Stimulated activated CD4-positive, alpha-beta T cell treated with anti-CD3 and anti-CD28 coated beads, Interleukin-15, amount 100 ng/mL, for 48 hours (primary cell): ENCODE measurements around the gene SEMA4D.
"Not testable (repeated sequence)": the region's sequence is repeated elsewhere in the genome, so short reads cannot be mapped to it uniquely, and the experiment has no call there.

ENCODE experiments used
- DNase-seq, 2 donors: peaks; one replicate each; pipeline ENCODE4 v3.0.0-alpha.2; 2020; ENCODE audit warnings: low read depth in 2 of 2

Gene SEMA4D

GRCh38 chr9:89482901-89483361 is 15.0 kb downstream of the SEMA4D start:
- no peak for DNase-seq

DNA sequence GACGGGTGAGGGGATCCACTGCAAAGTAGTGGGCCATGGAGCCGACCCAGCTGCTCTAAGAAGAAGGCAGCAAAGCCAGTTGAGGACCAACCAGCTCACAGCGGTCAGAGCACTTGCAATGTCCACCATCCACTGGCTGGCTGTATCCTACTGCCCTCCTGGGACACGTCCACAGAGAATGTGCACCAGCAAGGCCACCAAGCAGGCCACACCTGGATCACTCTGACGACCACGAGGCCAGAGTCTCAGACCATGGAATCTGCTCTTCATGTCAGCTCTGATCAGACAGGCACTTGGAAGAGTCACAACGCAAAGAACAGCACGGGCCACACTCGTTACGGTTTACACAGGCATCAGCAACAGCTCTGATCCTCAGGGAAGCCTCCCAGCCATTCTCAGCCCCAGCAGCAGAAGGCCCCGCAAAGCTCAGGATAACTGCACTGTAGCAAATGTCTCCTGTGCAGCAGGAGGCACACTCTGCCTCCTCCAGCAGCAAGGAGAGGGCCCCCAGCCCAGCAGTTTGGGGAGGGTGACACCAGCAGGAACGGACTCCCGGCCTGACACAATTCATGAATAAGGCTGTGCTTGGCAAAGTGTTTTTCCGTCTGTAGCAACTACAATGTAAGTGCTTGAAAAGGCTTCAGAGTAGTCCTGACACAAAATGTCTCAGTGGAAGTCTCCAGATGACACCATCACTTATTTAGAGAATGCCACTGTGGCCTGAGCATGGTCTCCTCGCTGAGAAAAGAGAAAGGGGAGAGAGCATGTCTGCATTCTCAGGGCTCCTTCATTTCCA is 15.7 kb downstream of the SEMA4D start:
- DNase-seq: no peak

DNA sequence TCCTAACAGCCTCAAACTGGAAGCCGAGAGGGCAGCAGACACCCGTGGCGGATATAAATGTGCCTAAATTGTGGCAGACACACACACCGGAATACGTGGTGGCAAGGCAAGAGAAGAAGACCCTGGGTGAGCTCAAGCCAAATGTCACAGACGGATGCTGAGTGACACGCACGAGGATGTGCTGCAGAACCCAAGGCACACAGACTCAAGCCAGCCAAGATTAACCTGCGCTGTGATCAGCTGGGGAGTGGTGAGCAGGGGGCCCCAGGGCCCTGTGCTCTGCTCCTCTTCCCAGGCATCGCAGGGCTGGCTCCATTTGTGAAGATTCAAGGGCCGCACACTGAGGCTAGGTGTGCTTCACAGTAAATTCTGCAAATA is 16.4 kb downstream of the SEMA4D start:
- no peak for DNase-seq

GRCh38 chr9:89480825-89481537 is 16.9 kb downstream of the SEMA4D start:
- DNase-seq: no peak

- DNase-seq: not testable (repeated sequence)
Measured at GRCh38 chr9:89480372-89480771, 17.5 kb downstream of the SEMA4D start.

DNA sequence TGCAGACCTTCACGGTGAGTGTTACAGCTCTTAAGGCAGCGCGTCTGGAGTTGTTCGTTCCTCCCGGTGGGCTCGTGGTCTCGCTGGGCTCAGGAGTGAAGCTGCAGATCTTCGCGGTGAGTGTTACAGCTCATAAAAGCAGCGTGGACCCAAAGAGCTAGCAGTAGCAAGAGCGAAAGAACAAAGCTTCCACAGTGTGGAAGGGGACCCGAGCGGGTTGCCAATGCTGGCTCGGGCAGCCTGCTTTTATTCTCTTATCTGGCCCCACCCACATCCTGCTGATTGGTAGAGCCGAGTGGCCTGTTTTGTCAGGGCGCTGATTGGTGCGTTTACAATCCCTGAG is 18.3 kb downstream of the SEMA4D start:
- not testable (repeated sequence) for DNase-seq

GRCh38 chr9:89478821-89479668 is 18.9 kb downstream of the SEMA4D start:
- DNase-seq: peak in 1 of 2 donors; percentile 51

DNA sequence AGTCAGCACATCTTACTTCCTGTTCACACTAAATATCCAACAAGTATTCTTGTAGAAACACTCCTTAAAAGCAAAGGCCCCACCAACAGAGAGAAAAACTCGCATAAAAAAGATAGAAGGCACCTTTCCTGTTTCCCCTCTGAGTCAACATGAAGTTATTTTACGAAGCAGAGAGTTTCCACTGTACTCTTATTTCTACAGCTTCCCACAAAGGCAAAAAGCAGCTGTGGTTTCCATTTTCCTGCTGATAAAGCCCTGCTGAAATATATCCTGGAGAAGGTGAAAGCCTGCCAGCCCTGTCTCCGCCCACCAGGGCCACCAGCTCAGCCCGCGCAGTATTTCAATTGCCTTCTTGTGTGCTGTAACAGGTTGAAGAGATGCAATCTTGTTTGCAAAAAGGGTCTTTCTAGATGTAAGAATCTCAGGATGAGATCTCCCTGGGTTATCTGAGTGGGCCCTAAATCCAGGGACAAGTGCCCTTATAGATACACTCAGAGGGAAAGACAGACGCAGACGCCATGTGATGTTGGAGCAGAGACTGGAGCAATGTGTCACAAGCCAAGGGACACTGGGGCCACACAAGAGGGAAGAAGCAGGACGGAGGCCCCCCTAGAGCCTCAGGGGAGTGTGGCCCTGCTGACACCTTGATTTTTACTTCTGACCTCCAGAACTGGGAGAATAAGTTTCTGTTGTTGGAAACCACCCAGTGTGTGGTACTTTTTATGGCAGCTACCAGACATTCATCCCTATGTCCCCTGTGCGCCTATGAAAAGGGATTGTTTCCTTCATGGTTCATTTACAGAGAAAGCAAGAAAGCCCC is 19.9 kb downstream of the SEMA4D start:
- DNase-seq: peak in 1 of 2 donors; percentile 54

- DNase-seq: peak in 1 of 2 donors; percentile 51
Measured at GRCh38 chr9:89477384-89477783, 20.5 kb downstream of the SEMA4D start.

DNA sequence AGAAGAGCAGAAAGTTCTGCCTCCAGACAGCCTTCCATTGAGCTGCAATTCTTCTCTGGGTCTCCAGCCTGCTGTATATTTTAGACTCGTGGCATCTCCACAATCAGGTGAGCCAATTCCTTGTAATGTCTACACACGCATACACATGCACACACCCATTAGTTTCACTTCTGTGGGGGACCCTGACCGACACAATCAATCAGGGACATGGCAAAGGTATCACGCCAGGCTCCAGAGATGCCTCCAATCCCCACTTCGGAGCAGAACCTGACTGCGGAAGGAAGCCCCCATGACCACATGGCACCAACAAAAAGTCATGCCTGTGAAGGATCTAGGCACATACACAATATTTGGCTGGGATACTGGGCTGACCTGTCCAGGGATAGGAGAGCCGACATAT is 21.4 kb downstream of the SEMA4D start:
- DNase-seq: no peak

- DNase-seq: no peak
Measured at GRCh38 chr9:89475891-89476440, 21.9 kb downstream of the SEMA4D start.

- DNase-seq: no peak
Measured at GRCh38 chr9:89474939-89475338, 23.0 kb downstream of the SEMA4D start.

- DNase-seq: no peak
Measured at GRCh38 chr9:89473762-89474469, 24.0 kb downstream of the SEMA4D start.

- not testable (repeated sequence) for DNase-seq
Measured at GRCh38 chr9:89471796-89472320, 26.1 kb downstream of the SEMA4D start.

GRCh38 chr9:89471390-89471789 is 26.5 kb downstream of the SEMA4D start:
- DNase-seq: no peak

GRCh38 chr9:89470224-89470839 is 27.6 kb downstream of the SEMA4D start:
- DNase-seq: no peak

DNA sequence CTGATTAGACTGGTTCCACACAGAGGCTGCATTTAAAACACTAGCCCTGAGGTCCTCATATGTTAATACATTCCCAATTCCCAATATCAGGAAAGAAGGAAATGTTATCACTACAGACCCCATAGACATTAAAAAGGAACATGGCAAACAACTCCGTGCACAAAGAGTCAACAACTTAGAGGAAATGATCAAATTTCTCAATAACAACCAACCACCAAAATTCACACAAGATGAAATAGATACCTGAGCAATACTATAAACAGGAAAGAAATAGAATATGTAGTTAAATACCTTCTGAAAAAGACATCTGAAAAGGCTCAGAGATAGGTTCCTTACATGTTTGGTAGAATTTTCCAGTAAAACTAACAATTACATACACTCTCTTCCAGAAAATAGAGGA is 28.9 kb downstream of the SEMA4D start:
- no peak for DNase-seq

GRCh38 chr9:89468281-89468960 is 29.5 kb downstream of the SEMA4D start:
- no peak for DNase-seq

DNA sequence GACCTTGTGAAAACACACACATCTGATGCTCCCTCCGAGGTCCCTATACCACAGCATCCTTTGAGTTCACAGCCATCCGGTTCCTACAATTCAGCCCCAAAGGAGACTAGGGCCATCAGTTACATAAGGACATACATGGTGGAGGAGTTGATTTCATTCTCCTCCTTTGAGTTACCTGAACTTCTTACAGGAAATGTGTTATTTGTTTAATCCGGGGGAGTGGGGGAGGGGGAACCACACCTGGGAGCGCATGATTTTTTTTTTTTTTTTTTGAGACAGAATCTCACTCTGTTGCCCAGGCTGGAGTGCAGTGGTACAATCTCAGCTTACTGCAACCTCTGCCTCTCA is 30.7 kb downstream of the SEMA4D start:
- no peak for DNase-seq
